GM21528 (cell line): Measurements from ENCODE around the gene MYMX.
"Not testable (repeated sequence)": the region's sequence is repeated elsewhere in the genome, so short reads cannot be mapped to it uniquely, and the experiment has no call there.

Source experiments
- ATAC-seq: cut with Tn5 transposase; IDR thresholded peaks from one replicate; pipeline ENCODE4 v1.9.1; 2021; ENCODE audit warnings: mild to moderate bottlenecking, moderate library complexity; ENCODE audit not compliant: unreplicated experiment, low FRiP score

MYMX gene

GRCh38 chr6:44230034-44230675 is 13.4 kb downstream of the MYMX start:
- ATAC-seq = no peak

- ATAC-seq = not testable (repeated sequence)
These were observed 14.7 kb downstream of the MYMX start for GRCh38 chr6:44231426-44231825.

GRCh38 chr6:44232676-44233566 is 16.2 kb downstream of the MYMX start:
- no peak for ATAC-seq

- no peak for ATAC-seq
These were observed 16.9 kb downstream of the MYMX start for GRCh38 chr6:44233567-44234100.

GRCh38 chr6:44234101-44235025 is 17.6 kb downstream of the MYMX start:
- no peak for ATAC-seq

- ATAC-seq = no peak
These were observed 18.5 kb downstream of the MYMX start for GRCh38 chr6:44235269-44235668.

GRCh38 chr6:44235891-44236516 is 19.3 kb downstream of the MYMX start:
- ATAC-seq = no peak

- ATAC-seq = peak; percentile 54
These were observed 20.5 kb downstream of the MYMX start for GRCh38 chr6:44237021-44237812.

GRCh38 chr6:44237813-44238433 is 21.2 kb downstream of the MYMX start:
- peak; percentile 69 for ATAC-seq

GRCh38 chr6:44238687-44239350 is 22.1 kb downstream of the MYMX start:
- no peak for ATAC-seq

GRCh38 chr6:44243345-44243744 is 26.6 kb downstream of the MYMX start:
- ATAC-seq = no peak

- ATAC-seq = no peak
These were observed 28.7 kb downstream of the MYMX start for GRCh38 chr6:44245391-44245911.

- ATAC-seq = peak; percentile 43
These were observed 29.4 kb downstream of the MYMX start for GRCh38 chr6:44245912-44246662.

- peak; percentile 69 for ATAC-seq
These were observed 30.1 kb downstream of the MYMX start, which contains the start of gene HSP90AB1 for GRCh38 chr6:44246663-44247337. HSP90AB1 (plus strand) TSS chr6:44247101; CDS start chr6:44248630, 1,529 bp downstream.

- ATAC-seq = peak; percentile 26
These were observed 30.9 kb downstream of the MYMX start for GRCh38 chr6:44247338-44248302.

- ATAC-seq = no peak
These were observed 31.9 kb downstream of the MYMX start for GRCh38 chr6:44248579-44248978.
